Body of pancreas (tissue), 4 donors: ENCODE results near the gene ECPAS. TPM values are rescaled to one million over a fixed set of nuclear protein-coding genes. Genes with fewer than 3 reads are reported as not detected.

Experiments
- ATAC-seq: fragments of 150-250 bp; one replicate; pipeline ENCODE4 v1.9.1; 2016
- DNase-seq, 4 donors: peaks; one replicate each; pipeline ENCODE4 v3.0.0-alpha.2; 2019
- H3K27ac ChIP-seq, 4 donors: fragments of 200-600 bp; sonication (generic); 1 replicate in 3 of 4; 2 replicates in 1 of 4; pipeline versions ENCODE4 v1.5.1 to v1.6.1; 2016 to 2019; ENCODE audit warnings: mild to moderate bottlenecking in 1 of 4, mixed read lengths in 1 of 4, moderate library complexity in 1 of 4
- H3K27me3 ChIP-seq, 2 donors: fragments of 200-600 bp; sonication (generic); one replicate each; pipeline ENCODE4 v1.6.0; 2016; ENCODE audit warnings: mild to moderate bottlenecking in 1 of 2
- H3K36me3 ChIP-seq, 2 donors: fragments of 200-600 bp; sonication (generic); replicated peaks in 1 of 2; 2 replicates each; pipeline ENCODE4 v1.5.1; 2016; ENCODE audit warnings: low read depth in 2 of 2; ENCODE audit not compliant: insufficient read depth in 1 of 2
- H3K4me1 ChIP-seq: fragments of 200-600 bp; sonication (generic); one replicate; pipeline ENCODE4 v1.6.0; 2016
- H3K4me3 ChIP-seq, 2 donors: fragments of 200-600 bp; sonication (generic); 1 replicate in 1 of 2; 2 replicates in 1 of 2; pipeline ENCODE4 v1.5.1; 2016 to 2019
- H3K9me3 ChIP-seq, 3 donors: fragments of 200-600 bp; sonication (generic); 1 replicate in 2 of 3; 2 replicates in 1 of 3; pipeline ENCODE4 v1.5.1; 2016
- POLR2A ChIP-seq, 3 donors: fragments of 450-650 bp; IDR thresholded peaks; one replicate each; pipeline ENCODE4 v1.6.1; 2016; ENCODE audit warnings: antibody characterized with exemption in 3 of 3, mild to moderate bottlenecking in 2 of 3
- WGBS, 2 donors: methylation state at CpG; one replicate each; pipeline ENCODE4 v1.1.5; 2017; 5-methylcytosine and 5-hydroxymethylcytosine counted together
- intact Hi-C: fragments of 100-400 bp; cut with DNase I; formaldehyde crosslinking; loops from one replicate; pipeline ENCODE4 v1.15.1; 2023
- total RNA-seq, 2 donors: library from RNA; depleted of rRNA; stranded (reverse); fragments of >200 nt; gene quantifications; one replicate each; pipeline ENCODE4 v1.1.0, GENCODE V29; 2016
- TF ChIP-seq, protein P1 (sequence below), 7 experiments: fragments of 450-650 bp in 4 of 7; fragments of 200-600 bp in 3 of 7; sonication (generic) in 3 of 7; IDR thresholded peaks; one replicate each; pipeline ENCODE4 v1.5.1; 2016 to 2019; ENCODE audit warnings: antibody characterized with exemption in 7 of 7

Gene ECPAS
- total RNA-seq, 2 donors from 2014 or later = 35.3 to 57.6 TPM

DNA sequence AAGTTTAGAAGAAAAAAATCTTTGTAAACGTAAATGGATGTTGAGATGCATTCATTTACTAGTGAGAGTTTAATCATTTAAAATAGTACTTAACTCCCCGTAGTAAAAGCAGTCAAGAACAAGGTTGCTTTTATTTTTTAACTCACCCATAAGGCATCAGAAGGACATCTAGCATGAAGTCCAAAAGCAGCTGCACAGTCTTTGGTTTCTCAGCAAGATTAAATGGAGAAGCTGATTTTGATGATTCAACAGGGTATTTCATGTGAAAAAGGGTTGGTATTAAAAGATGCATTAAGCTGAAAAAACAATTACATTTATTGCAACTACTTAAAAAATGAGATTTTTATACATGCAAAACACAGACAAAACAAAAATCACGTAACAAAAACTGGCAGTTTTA is 44.0 kb downstream of the ECPAS start:
- no peak for TF ChIP-seq POLR2A (IDR thresholded peaks at IDR 0.05)
- TF ChIP-seq, protein P1, sequence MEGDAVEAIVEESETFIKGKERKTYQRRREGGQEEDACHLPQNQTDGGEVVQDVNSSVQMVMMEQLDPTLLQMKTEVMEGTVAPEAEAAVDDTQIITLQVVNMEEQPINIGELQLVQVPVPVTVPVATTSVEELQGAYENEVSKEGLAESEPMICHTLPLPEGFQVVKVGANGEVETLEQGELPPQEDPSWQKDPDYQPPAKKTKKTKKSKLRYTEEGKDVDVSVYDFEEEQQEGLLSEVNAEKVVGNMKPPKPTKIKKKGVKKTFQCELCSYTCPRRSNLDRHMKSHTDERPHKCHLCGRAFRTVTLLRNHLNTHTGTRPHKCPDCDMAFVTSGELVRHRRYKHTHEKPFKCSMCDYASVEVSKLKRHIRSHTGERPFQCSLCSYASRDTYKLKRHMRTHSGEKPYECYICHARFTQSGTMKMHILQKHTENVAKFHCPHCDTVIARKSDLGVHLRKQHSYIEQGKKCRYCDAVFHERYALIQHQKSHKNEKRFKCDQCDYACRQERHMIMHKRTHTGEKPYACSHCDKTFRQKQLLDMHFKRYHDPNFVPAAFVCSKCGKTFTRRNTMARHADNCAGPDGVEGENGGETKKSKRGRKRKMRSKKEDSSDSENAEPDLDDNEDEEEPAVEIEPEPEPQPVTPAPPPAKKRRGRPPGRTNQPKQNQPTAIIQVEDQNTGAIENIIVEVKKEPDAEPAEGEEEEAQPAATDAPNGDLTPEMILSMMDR (IDR thresholded peaks at IDR 0.05) = no peak
- no peaks in the 10 kb centered on the region for H3K9me3 ChIP-seq
- 88 to 93% methylated on average over 3 of the region's 3 CpGs for WGBS, 2 donors
- no peak for DNase-seq
- no peaks in the 10 kb centered on the region for H3K4me1 ChIP-seq
- peaks cover 0 to 14% of the 10 kb centered on the region in 2 donors for H3K36me3 ChIP-seq
- intact Hi-C loops = no loop called here
- no peak for ATAC-seq
- H3K27ac ChIP-seq = no peak overlapping the region
- H3K27me3 ChIP-seq = no peaks in the 10 kb centered on the region
- no peak overlapping the region for H3K4me3 ChIP-seq

DNA sequence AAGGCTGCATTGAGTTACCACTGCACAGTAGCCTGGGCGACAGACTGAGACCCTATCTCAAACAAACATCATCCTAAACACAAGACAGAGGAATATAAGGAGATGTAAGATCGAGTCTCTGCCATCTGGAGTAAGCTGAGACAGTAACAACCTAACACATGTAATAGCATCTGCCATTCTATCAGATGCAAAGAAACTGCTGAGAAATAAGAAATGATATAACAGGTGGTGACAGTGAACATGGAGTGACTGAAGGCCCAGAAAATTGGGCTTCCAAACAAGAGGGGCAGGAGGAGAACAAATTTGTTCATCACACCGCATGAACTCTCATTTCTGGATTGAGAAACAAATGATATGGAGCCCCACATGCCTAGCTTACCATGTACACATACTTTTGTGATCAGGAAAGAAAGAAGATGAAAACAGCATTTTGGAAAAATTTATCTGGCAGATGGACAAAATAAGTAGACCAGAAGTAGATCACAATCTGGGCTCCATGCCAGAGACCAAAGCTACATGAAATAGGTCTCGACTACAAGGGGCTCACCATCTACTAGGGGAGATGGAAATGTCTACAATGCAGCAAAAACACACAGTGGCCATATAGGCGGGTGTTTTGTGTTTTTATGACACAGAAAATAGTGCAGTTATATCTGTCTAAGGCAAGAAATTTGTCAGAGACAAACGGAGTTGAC is 45.5 kb downstream of the ECPAS start:
- ATAC-seq (no peak), DNase-seq (peak in 2 of 4 donors; percentile 18 to 33)
- H3K4me1 ChIP-seq = no peaks in the 10 kb centered on the region
- no peaks in the 10 kb centered on the region for H3K27me3 ChIP-seq
- 89 to 93% methylated on average over 6 of the region's 6 CpGs for WGBS, 2 donors
- no peak overlapping the region for H3K4me3 ChIP-seq
- no peaks in the 10 kb centered on the region for H3K9me3 ChIP-seq
- TF ChIP-seq, protein P1 (IDR thresholded peaks at IDR 0.05) = no peak
- TF ChIP-seq POLR2A (IDR thresholded peaks at IDR 0.05) = no peak
- H3K27ac ChIP-seq = no peak overlapping the region
- intact Hi-C loops = no loop called here
- peaks cover 0 to 14% of the 10 kb centered on the region in 2 donors for H3K36me3 ChIP-seq

DNA sequence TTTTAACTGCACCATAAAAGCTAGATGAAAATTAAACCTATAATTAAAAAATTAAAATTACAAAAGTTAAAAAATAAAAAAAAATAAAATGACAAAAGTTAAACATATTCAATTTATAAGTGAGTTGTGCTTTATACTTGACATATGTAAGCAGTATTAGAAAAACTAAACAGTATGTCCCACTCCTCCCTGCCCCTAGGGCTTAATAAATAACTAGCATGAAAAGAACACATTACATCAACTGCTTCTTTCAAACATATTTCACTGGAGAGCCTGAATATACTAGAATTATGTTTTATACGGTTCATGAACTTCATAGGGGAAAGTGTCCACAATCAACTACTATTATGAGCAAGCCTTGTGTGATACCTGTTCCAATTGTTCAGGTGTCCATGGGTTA is 47.6 kb downstream of the ECPAS start:
- Histone ChIP-seq H3K27me3 (no peaks in the 10 kb centered on the region), H3K4me1 (no peaks in the 10 kb centered on the region), H3K27ac (no peak overlapping the region), H3K9me3 (no peaks in the 10 kb centered on the region), H3K36me3 (peaks cover 0 to 18% of the 10 kb centered on the region in 2 donors), H3K4me3 (no peak overlapping the region)
- DNase-seq (no peak), ATAC-seq (no peak)
- 72 to 76% methylated on average over 1 of the region's 1 CpG for WGBS, 2 donors
- intact Hi-C loops = no loop called here
- TF ChIP-seq, protein P1 (IDR thresholded peaks at IDR 0.05) = no peak
- TF ChIP-seq POLR2A (IDR thresholded peaks at IDR 0.05) = no peak

DNA sequence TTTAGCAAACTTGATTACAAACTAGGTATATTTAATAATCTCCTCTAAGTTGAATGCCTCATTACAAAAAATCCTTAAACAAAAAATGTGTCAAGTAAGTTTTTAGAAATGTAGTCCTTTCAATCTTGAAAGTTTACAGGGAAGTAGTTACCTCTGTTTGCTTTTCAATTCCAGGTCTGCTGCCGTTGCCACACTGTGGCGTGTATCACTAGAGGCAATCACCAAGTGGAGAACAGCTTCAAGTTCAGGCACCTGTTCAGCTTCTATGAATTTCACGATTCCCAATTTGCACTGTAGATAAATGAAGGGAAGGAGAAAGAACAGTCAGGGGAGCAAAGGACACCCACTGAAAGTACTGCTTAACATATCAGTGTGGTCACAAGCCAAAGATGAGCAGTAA is 51.1 kb downstream of the ECPAS start:
- no peak overlapping the region for H3K4me3 ChIP-seq
- intact Hi-C loops = no loop called here
- H3K4me1 ChIP-seq = peaks cover 8% of the 10 kb centered on the region
- H3K27me3 ChIP-seq = no peaks in the 10 kb centered on the region
- DNase-seq (no peak), ATAC-seq (no peak)
- peaks cover 0 to 23% of the 10 kb centered on the region in 2 donors for H3K36me3 ChIP-seq
- H3K9me3 ChIP-seq = no peaks in the 10 kb centered on the region
- H3K27ac ChIP-seq = no peak overlapping the region
- 65 to 70% methylated on average over 3 of the region's 3 CpGs for WGBS, 2 donors
- TF ChIP-seq POLR2A (IDR thresholded peaks at IDR 0.05) = no peak
- TF ChIP-seq, protein P1 (IDR thresholded peaks at IDR 0.05) = no peak

DNA sequence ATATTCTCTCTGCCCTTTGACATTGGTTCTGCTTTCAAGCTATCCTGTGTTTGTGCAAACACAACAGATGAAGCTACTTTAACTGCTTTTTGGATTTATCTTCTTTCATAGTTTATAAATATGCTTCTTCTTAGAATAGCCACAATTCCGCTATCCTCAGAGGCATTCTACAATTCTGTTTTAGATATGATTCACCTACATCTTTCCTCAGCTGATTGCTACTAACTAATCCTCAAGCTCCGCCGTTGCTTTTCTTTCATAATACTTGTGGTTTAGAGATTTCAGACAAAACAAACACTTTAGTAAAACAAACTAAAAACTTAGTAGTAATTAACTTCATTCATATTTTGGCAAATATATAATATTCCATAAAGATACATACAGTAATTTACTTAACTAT is 52.5 kb downstream of the ECPAS start:
- intact Hi-C loops = no loop called here
- Histone ChIP-seq H3K9me3 (no peaks in the 10 kb centered on the region), H3K4me3 (no peak overlapping the region), H3K27me3 (no peaks in the 10 kb centered on the region), H3K27ac (no peak overlapping the region), H3K36me3 (peaks cover 0 to 23% of the 10 kb centered on the region in 2 donors), H3K4me1 (peaks cover 8% of the 10 kb centered on the region)
- WGBS, 2 donors = 80 to 98% methylated on average over 3 of the region's 3 CpGs
- DNase-seq (no peak), ATAC-seq (no peak)
- TF ChIP-seq, protein P1 (IDR thresholded peaks at IDR 0.05) = no peak
- no peak for TF ChIP-seq POLR2A (IDR thresholded peaks at IDR 0.05)
